ENCODE data around the gene PLCB2. TPM values are rescaled to one million over a fixed set of nuclear protein-coding genes. Genes with fewer than 3 reads are reported as not detected.
A peak's percentile ranks its signal among the peaks of the same experiment; 100 is the strongest.

Gene PLCB2
- total RNA-seq, 2 donors from 2014 or later, result 5.7 to 9.5 TPM

GRCh38 chr15:40239693-40240618 lies 67.8 kb downstream of the PLCB2 start:
- no peak for TF ChIP-seq CTCF (IDR thresholded peaks at IDR 0.05)
- Histone ChIP-seq H3K9ac (ENCODE audit: low read depth in 2 of 2, low read length in 2 of 2) (no peak overlapping the region), H3K4me3 (no peak overlapping the region), H3K9me3 (no peaks in the 10 kb centered on the region), H3K27ac (no peak overlapping the region), H3K27me3 (peaks cover 6% of the 10 kb centered on the region), H3K4me1 (no peaks in the 10 kb centered on the region), H3K36me3 (no peaks in the 10 kb centered on the region)
- intact Hi-C loops (cut with DNase I), result no loop called here
- DNase-seq, result no peak

GRCh38 chr15:40239404-40239692 lies 68.4 kb downstream of the PLCB2 start:
- Histone ChIP-seq H3K27me3 (peaks cover 6% of the 10 kb centered on the region), H3K27ac (no peak overlapping the region), H3K4me1 (no peaks in the 10 kb centered on the region), H3K9ac (ENCODE audit: low read depth in 2 of 2, low read length in 2 of 2) (peak overlapping the region in 1 of 2 donors; percentile 24), H3K9me3 (no peaks in the 10 kb centered on the region), H3K4me3 (peak overlapping the region; percentile 26), H3K36me3 (no peaks in the 10 kb centered on the region)
- TF ChIP-seq CTCF (IDR thresholded peaks at IDR 0.05), result no peak
- no peak for DNase-seq
- intact Hi-C loops (cut with DNase I), result no loop called here

GRCh38 chr15:40238532-40239403 lies 69.0 kb downstream of the PLCB2 start, which contains the start of gene PAK6:
Gene PAK6, plus strand, starts transcription at chr15:40239063. Its CDS starts 25,723 bp downstream, at chr15:40264786.
- TF ChIP-seq CTCF (IDR thresholded peaks at IDR 0.05), result no peak
- Histone ChIP-seq H3K36me3 (no peaks in the 10 kb centered on the region), H3K4me3 (peak within 1 kb of the TSS; percentile 26), H3K27ac (no peak within 1 kb of the TSS), H3K9me3 (no peaks in the 10 kb centered on the region), H3K27me3 (peaks cover 6% of the 10 kb centered on the region), H3K9ac (ENCODE audit: low read depth in 2 of 2, low read length in 2 of 2) (peak within 1 kb of the TSS in 1 of 2 donors; percentile 24), H3K4me1 (no peaks in the 10 kb centered on the region)
- intact Hi-C loops (cut with DNase I), result no loop called here
- peak; percentile 51 for DNase-seq

Other genes starting within 250 kb of the PLCB2 start
- 10 to 100 TPM in 1 of 2 donors, 1 to 10 TPM in 1; 5.0 to 11.6 TPM for gene BMF, start 199.1 kb downstream of the PLCB2 start, total RNA-seq
- 10 to 100 TPM; 10.2 to 48.3 TPM for gene BUB1B, start 146.9 kb downstream of the PLCB2 start, total RNA-seq
- gene PAK6, start 68.9 kb downstream of the PLCB2 start, total RNA-seq, result 10 to 100 TPM in 1 of 2 donors, 1 to 10 TPM in 1; 4.9 to 10.4 TPM
- gene ANKRD63, start 24.9 kb downstream of the PLCB2 start, total RNA-seq, result not detected
- gene INAFM2, start 15.8 kb upstream of the PLCB2 start, total RNA-seq, result 10 to 100 TPM; 10.8 to 28.6 TPM
- gene CCDC9B, start 33.0 kb upstream of the PLCB2 start, total RNA-seq, result 10 to 100 TPM; 13.1 to 28.7 TPM
- 1,000 to 10,000 TPM; 1,442 to 2,028 TPM for gene PHGR1, start 43.1 kb upstream of the PLCB2 start, total RNA-seq
- gene DISP2, start 50.3 kb upstream of the PLCB2 start, total RNA-seq, result 10 to 100 TPM; 12.6 to 16.3 TPM
- gene KNSTRN, start 74.8 kb upstream of the PLCB2 start, total RNA-seq, result 10 to 100 TPM; 12.2 to 51.2 TPM
- 10 to 100 TPM; 74.1 to 86.1 TPM for gene IVD, start 97.9 kb upstream of the PLCB2 start, total RNA-seq
- gene BAHD1, start 133.0 kb upstream of the PLCB2 start, total RNA-seq, result 10 to 100 TPM; 25.3 to 26.3 TPM
- gene CHST14, start 163.0 kb upstream of the PLCB2 start, total RNA-seq, result 1 to 10 TPM; 3.9 to 4.5 TPM